HG03196 (cell line): ENCODE data around the gene IGFBP1.
"Not testable (repeated sequence)": the region's sequence is repeated elsewhere in the genome, so short reads cannot be mapped to it uniquely, and the experiment has no call there.

Experiments used
- ATAC-seq: cut with Tn5 transposase; IDR thresholded peaks from one replicate; pipeline ENCODE4 v1.9.1; 2021; ENCODE audit not compliant: unreplicated experiment

Gene IGFBP1

GRCh38 chr7:45888185-45888992 lies at the start of gene IGFBP1:
Gene IGFBP1 (plus strand): TSS chr7:45888488. CDS start chr7:45888653, 165 bp downstream.
- ATAC-seq = no peak

GRCh38 chr7:45838852-45839251 lies 49.4 kb upstream of the IGFBP1 start:
- ATAC-seq = not testable (repeated sequence)

- ATAC-seq = not testable (repeated sequence)
Observed at GRCh38 chr7:45841926-45842717, 46.2 kb upstream of the IGFBP1 start.

- ATAC-seq = not testable (repeated sequence)
Observed at GRCh38 chr7:45846536-45846935, 41.8 kb upstream of the IGFBP1 start.

GRCh38 chr7:45848734-45849133 lies 39.6 kb upstream of the IGFBP1 start:
- ATAC-seq = not testable (repeated sequence)

GRCh38 chr7:45852984-45853383 lies 35.3 kb upstream of the IGFBP1 start:
- not testable (repeated sequence) for ATAC-seq

GRCh38 chr7:45853491-45853890 lies 34.8 kb upstream of the IGFBP1 start:
- ATAC-seq = not testable (repeated sequence)

GRCh38 chr7:45855680-45856079 lies 32.6 kb upstream of the IGFBP1 start:
- ATAC-seq = not testable (repeated sequence)

GRCh38 chr7:45856888-45857287 lies 31.4 kb upstream of the IGFBP1 start:
- ATAC-seq = not testable (repeated sequence)

- ATAC-seq = no peak
Observed at GRCh38 chr7:45863715-45864114, 24.6 kb upstream of the IGFBP1 start.

GRCh38 chr7:45865594-45866410 lies 22.5 kb upstream of the IGFBP1 start:
- no peak for ATAC-seq

GRCh38 chr7:45867471-45867870 lies 20.8 kb upstream of the IGFBP1 start:
- ATAC-seq = no peak

GRCh38 chr7:45869426-45869825 lies 18.9 kb upstream of the IGFBP1 start:
- no peak for ATAC-seq

- no peak for ATAC-seq
Observed at GRCh38 chr7:45872116-45873034, 15.9 kb upstream of the IGFBP1 start.

- no peak for ATAC-seq
Observed at GRCh38 chr7:45873035-45873354, 15.3 kb upstream of the IGFBP1 start, which contains the start of gene CCDC201. Gene CCDC201 (minus strand): TSS chr7:45873082. CDS start chr7:45873007, 75 bp downstream.

- ATAC-seq = no peak
Observed at GRCh38 chr7:45873355-45873754, 14.9 kb upstream of the IGFBP1 start.

GRCh38 chr7:45874408-45875131 lies 13.7 kb upstream of the IGFBP1 start:
- no peak for ATAC-seq

- ATAC-seq = no peak
Observed at GRCh38 chr7:45876519-45876918, 11.8 kb upstream of the IGFBP1 start.

GRCh38 chr7:45878457-45879144 lies 9.7 kb upstream of the IGFBP1 start:
- ATAC-seq = no peak
